NCI-H774 (cell line): Measurements from ENCODE around the gene CTNNBL1.
"Not testable (repeated sequence)": the region's sequence is repeated elsewhere in the genome, so short reads cannot be mapped to it uniquely, and the experiment has no call there.

ENCODE experiments used
- DNase-seq: peaks from one replicate; lab custom pipeline; 2025; lab: John Stamatoyannopoulos, UW

CTNNBL1 gene

GRCh38 chr20:37852666-37853065, 158.8 kb downstream of the CTNNBL1 start:
- no peak for DNase-seq

DNA sequence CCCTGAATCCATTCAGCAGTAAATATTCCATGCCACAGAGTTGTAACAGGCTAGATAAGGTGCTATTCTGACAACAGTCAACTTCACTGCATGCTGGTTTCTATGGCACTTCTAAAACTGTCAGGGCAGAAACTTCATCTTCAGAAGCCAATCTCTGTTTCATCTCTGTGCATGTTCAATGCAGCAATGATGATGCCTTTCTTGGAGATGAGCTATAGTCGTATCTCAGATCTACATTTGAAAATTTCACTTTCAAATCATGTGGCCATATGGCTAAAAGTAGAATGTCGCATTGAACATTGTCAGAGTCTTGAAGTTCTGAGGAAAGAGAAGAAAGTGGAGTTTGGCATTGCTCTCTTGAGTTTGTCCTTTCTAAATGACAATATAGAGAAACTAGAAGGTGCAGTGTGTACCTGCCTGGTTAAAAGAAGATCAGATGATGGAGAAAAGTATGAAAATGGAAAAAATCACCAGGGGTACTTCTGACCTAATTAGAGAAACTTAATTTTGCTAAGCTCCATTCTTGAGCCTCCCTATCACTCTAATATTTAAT, 160.1 kb downstream of the CTNNBL1 start:
- no peak for DNase-seq

DNA sequence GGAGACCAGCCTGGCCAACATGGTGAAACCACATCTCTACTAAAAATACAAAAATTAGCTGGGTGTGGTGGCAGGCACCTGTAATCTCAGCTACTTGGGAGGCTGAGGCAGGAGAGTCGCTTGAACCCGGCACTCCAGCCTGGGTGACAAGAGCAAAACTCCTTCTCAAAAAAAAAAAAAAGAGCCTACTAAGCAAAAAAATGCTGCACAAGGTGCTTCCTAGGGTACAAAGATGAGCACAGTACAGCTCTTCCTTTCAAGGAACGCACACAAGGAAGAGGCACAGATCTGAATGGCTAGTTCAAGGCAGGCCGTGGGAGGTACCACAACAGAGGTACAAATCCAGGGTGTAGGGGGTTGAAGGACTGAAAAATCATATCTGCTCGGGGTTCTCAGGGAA, 162.2 kb downstream of the CTNNBL1 start:
- DNase-seq: not testable (repeated sequence)

DNA sequence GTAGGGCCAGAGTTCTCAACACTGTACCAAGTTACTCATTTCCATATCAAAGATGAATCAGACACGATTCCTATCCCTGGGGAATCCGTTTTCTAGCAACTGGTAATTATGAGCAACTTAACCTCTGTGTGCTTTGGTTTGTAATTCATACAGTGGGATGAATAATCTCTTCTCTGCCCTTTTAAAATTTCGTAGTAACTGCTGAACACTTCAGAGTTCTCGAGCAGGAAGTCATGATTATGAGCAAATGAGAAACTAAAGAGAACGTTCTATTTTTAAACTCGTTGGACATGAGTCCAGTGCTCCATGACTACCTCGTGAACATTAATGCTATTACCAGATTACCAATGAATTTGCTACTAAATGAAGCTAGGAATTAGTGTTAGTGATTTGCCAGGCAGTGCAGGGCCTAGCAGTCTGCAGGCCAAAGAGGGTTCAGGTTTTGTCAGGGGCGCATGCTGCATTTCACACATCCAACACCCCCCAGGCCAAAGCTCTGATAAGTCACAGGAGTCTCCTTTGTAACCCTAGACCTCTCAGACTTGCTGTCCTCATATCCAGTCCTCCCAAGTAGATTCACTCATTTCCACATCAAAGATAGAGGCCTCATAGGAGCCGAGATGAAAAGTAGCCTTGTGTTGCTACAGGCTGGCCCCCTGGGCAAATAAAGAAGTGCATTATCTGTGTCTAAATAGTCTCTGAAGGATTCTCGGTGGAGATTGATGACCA, 163.3 kb downstream of the CTNNBL1 start:
- DNase-seq: no peak

DNA sequence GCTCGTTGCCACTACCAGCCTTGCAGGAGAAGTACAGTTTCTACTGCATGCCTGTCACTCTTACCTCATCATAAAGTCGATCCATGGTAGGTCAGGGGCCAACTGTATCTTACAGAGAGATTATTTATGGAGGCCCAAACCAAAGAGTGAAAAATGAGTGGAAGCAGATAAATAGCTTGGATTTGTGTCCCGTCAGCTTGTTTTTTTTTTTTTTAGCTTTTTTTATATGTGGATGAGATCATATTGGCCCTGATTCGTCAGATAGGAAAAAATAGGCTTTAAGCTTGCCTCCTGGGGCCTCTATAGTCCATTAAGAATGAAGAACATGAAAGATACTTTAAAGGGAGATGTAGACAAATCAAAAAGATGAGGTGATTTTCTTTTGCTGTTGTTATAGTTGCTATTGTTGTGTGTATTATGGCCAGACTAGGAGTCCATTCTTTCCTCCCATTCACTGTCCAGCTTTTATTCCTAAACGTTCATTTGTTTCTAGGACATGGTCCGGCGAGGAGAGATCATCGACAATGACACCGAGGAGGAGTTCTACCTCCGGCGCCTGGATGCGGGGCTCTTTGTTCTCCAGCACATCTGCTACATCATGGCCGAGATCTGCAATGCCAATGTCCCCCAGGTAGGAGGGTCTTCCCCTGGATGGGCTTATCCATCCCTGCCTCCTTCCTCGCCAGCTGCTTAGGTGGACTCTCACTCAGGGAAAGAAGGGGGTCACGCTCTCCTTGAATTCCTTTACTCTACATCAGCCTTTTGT, 165.8 kb downstream of the CTNNBL1 start:
- DNase-seq: no peak

DNA sequence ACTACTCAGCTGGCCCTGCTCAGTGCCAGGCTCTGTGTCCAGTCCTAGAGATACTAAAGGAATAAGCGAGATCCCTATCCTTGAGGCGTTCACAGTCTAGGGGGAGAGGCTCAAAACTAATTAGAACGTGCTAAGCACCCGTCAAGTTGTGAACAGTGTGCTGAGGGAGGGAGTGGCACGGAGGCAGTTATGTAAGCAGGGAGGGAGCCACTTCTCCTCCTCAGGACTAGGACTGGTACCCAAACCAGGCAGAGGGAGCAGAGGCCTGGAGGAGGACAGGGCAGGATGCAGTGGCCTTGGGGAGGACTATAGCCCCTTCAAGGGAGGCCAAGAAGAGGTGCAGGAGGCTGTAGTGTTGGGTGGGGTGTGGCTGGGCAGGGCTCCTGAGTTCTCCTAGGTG, 169.5 kb downstream of the CTNNBL1 start:
- no peak for DNase-seq

GRCh38 chr20:37864298-37864697, 170.5 kb downstream of the CTNNBL1 start:
- no peak for DNase-seq

DNA sequence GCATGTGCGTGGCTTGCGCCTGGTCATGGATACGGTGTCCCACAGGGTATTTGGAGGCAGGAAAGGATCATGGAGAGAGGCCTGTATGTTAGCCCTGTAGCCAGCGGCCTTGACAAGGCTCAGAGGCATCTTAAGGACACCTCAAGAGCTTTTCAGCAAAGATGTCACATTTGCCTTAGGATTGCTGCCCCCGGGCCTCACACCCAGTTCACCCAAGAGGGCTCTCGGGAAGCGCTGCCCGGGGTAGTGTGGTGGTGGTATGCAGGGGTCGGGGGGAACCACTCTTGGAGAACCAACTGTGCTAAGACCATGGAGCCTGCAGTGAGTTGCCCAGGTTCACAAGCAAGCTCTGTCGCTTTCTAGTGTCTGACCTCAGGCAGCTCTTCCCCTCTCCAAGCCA, 172.2 kb downstream of the CTNNBL1 start:
- no peak for DNase-seq

DNA sequence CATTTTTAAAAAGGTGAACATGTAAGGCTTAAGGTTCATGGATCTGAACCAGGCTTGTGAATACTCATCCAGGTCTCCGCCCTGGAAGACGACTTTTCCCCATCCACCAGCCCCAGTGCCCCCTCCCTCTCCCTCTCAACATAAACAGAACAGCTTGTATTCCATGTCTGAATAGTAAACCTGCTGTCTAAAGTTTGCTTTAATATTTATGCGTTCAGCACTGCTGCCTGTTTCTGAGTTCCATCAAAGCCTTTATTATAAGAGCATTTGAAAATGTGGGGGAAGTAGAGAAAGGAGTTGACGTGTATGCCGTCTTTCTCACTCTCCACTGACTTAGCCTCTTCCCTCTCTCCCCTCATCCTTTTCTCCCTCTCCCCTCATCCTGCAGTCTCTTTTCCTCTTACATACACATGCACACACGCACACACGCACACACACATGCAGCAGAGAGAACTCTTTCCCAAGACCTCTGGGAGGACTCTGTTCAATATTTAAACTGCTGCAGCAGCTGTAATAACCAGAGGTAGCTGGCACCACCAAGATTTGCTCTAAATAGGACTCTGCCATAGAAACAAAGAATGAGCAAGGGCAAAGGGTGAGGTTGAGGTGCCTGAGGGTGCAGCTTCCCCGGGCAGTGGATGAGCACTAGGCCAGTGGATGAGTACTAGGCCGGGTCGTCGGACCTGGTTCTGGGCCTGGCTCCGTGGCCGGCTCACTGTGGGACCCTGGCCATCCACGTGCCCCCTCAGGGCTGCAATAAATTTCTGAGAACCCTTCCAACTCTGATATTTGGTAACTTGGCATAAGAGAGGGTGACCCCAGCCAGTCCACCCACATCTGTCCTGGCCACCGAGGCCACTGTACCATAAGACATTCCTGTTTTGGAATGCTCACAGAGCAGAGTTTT, 173.7 kb downstream of the CTNNBL1 start:
- DNase-seq: no peak

DNA sequence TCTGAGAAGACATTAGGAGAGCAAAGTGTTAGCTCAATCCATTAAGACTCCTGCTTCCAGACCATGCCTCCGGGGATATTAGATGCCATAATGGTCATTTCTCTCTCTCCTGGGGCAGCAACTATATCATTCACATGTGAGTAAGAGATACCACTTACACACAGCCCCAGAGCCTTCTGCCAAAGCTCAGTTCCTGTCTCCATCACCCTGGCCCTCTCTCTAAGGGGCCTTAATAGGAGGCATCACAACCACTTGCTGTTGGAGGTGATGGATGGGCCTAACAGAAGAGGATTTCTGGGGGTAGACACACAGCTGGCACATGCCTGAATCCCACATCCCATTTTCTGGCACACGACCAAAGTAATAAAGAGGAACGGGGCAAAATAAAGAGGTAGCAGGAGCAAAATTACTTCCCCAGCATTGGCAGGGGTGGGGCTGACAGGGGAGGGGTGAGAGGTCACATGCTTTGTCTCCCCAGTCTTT, 175.1 kb downstream of the CTNNBL1 start:
- no peak for DNase-seq

- no peak for DNase-seq
These were observed 175.6 kb downstream of the CTNNBL1 start for GRCh38 chr20:37869334-37869861.

- DNase-seq: no peak
These were observed 176.5 kb downstream of the CTNNBL1 start for GRCh38 chr20:37870294-37870693.

DNA sequence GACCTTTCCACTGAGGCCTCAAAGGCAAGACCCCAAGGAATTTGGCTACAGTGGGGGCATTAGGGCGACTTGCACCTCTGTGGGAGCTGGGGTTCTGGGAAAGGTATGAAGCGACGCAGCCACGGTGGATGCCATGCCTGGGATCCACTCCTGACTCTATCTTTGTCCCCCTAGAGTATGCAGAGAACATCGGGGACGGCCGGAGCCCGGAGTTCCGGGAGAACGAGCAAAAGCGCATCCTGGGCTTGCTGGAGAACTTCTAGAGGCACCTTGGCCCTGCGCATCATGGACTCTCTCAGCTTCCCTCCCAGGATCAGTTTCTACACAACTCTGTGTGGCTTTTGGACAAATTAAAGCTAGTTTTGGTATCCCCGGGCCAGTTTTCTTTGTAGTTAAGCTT, 177.9 kb downstream of the CTNNBL1 start:
- no peak for DNase-seq

DNA sequence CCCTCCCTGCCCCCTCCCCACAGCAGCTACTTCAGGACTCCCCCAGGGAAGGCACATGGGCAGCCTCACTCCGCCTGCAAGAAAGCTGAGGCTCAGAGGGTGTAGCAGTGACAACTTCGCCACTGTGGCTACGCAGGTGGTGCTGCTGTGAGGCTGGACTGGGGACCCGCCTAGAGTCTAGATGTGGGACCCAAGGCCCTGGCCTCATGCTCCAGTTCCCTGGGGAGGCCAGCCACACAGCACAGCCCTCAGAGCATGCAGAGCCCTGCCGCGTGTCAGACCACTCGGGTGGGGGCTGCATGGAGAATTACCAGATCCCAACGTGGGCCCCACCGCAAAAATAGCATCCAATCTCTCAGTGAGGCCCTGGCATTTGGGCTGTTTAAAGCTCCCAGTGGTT, 178.3 kb downstream of the CTNNBL1 start:
- no peak for DNase-seq

GRCh38 chr20:37873884-37874283, 180.1 kb downstream of the CTNNBL1 start:
- no peak for DNase-seq

GRCh38 chr20:37875460-37876175, 181.8 kb downstream of the CTNNBL1 start:
- no peak for DNase-seq

DNA sequence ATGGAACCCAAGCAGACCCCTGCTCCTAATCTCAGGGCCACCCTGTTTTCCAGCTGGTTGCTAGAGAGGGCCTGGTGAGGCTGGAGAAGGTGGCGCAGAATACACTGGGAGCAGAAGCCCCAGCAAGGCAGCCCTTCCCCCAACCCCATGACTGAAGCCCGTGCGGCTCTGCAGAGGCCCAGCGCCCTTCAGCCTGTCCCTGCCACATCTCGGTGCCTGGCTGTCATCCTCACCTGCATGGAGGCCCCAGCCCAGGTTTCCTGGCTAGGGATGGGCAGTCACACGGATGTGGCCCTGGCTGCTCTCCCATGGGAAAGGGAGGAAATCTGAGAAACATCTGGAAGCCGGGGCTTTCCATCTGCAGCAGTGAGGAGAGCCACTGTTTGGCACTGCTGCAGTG, 183.0 kb downstream of the CTNNBL1 start:
- no peak for DNase-seq

DNA sequence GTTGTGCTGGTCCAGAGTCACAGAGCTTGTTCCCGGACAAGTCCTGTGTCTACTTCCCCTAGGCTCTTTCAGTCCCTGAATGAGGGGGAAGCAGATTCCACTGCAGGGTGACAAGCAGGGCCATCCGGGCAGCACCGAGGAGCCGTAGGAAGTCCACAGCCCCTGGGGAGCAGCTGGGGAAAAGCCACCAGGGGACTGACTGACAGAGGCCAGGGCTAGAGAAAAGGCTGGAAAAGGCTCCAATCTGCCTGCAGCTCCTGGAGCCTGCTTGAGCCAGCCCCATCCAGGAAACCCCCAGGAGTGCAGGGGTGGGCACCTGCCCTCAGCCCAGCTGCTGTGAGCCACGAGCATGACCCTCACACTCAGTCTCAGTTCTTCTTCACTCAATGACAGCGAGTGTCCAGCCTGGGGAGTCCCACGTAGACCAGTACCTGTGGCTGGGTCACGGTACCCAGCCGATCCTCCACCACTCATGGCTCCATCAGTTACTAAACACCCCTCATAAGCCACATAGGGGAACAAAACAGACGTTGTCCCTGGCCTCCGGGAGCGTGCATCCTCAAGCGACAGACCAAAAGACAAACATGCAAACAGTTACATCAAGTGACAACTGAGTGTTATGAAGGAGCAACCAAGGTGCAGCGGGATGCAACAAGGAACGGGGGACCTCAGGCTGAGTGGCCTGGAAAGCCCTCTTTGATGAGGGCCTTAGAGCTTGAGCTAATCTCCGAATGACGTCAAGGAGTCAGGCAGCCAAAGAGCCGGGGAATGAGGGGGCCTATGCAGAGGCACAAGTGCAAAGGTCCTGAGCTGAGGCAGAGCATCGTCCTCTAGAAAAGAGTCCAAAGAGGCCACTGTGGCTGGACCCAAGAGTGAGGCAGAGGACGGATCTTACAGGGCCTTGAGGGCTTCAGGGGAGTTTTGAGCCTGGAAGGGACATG, 184.3 kb downstream of the CTNNBL1 start:
- no peak for DNase-seq

GRCh38 chr20:37878835-37879599, 185.2 kb downstream of the CTNNBL1 start:
- no peak for DNase-seq
